Neuronal stem cell (in vitro differentiated cells): Measurements from ENCODE around the gene AOC3.
"Not testable (repeated sequence)": the region's sequence is repeated elsewhere in the genome, so short reads cannot be mapped to it uniquely, and the experiment has no call there.

Source experiments
- DNase-seq: peaks from one replicate; pipeline ENCODE4 v3.0.0-alpha.2; 2013; ENCODE audit warnings: low spot score
- H2AFZ ChIP-seq: one replicate; pipeline ENCODE4 v1.6.1; 2013; ENCODE audit warnings: mild to moderate bottlenecking, low read length, inconsistent platforms
- H2AK5ac ChIP-seq: 2 replicates; pipeline ENCODE4 v1.6.1; 2013; ENCODE audit warnings: low read depth, mild to moderate bottlenecking, inconsistent platforms, low read length, moderate library complexity, mixed read lengths
- H2BK120ac ChIP-seq: 2 replicates; pipeline ENCODE4 v1.6.1; 2013; ENCODE audit warnings: low read depth, mild to moderate bottlenecking, inconsistent platforms, low read length, moderate library complexity, mixed read lengths
- H2BK12ac ChIP-seq: one replicate; pipeline ENCODE4 v1.6.1; 2013; ENCODE audit warnings: low read length, inconsistent platforms
- H2BK15ac ChIP-seq: 2 replicates; pipeline ENCODE4 v1.6.1; 2013; ENCODE audit warnings: mild to moderate bottlenecking, low read length, inconsistent platforms, mixed read lengths
- H2BK5ac ChIP-seq: one replicate; pipeline ENCODE4 v1.6.1; 2013; ENCODE audit warnings: inconsistent platforms, mild to moderate bottlenecking, low read length, moderate library complexity
- H3K14ac ChIP-seq: one replicate; pipeline ENCODE4 v1.6.1; 2013; ENCODE audit warnings: low read length, inconsistent platforms
- H3K18ac ChIP-seq: 2 replicates; pipeline ENCODE4 v1.6.1; 2013; ENCODE audit warnings: low read length, inconsistent platforms
- H3K23ac ChIP-seq: 2 replicates; pipeline ENCODE4 v1.6.1; 2013; ENCODE audit warnings: low read depth, mild to moderate bottlenecking, mixed read lengths, low read length, inconsistent platforms; ENCODE audit not compliant: poor library complexity
- H3K27ac ChIP-seq: replicated peaks from 3 replicates; pipeline ENCODE4 v1.5.1; 2013; ENCODE audit warnings: low read length, inconsistent platforms
- H3K27me3 ChIP-seq, 3 experiments: 2 replicates each; pipeline ENCODE4 v1.6.1; 2013; ENCODE audit warnings: low read length in 3 of 3, mild to moderate bottlenecking in 2 of 3, inconsistent platforms in 1 of 3, low read depth in 1 of 3, mixed read lengths in 1 of 3, moderate library complexity in 1 of 3; ENCODE audit not compliant: control insufficient read depth in 3 of 3, insufficient read depth in 3 of 3
- H3K36me3 ChIP-seq, 2 donors: replicated peaks in 1 of 2; 2 replicates each; pipeline ENCODE4 v1.6.1; 2013; ENCODE audit warnings: low read length in 2 of 2; ENCODE audit not compliant: control insufficient read depth in 2 of 2, insufficient read depth in 2 of 2
- H3K4ac ChIP-seq: 2 replicates; pipeline ENCODE4 v1.6.1; 2013; ENCODE audit warnings: inconsistent platforms, mild to moderate bottlenecking, low read length, moderate library complexity
- H3K4me1 ChIP-seq, 2 donors: 1 replicate in 1 of 2; 2 replicates in 1 of 2; pipeline ENCODE4 v1.6.1; 2013; ENCODE audit warnings: low read length in 2 of 2, low read depth in 1 of 2; ENCODE audit not compliant: control insufficient read depth in 2 of 2, insufficient read depth in 1 of 2
- H3K4me2 ChIP-seq: one replicate; pipeline ENCODE4 v1.6.1; 2013; ENCODE audit warnings: mild to moderate bottlenecking, low read length, inconsistent platforms; ENCODE audit not compliant: insufficient read depth, poor library complexity, severe bottlenecking
- H3K4me3 ChIP-seq, 2 donors: 2 replicates each; pipeline ENCODE4 v1.5.1; 2013; ENCODE audit warnings: low read length in 2 of 2, mild to moderate bottlenecking in 2 of 2, inconsistent platforms in 1 of 2, moderate library complexity in 1 of 2
- H3K79me1 ChIP-seq: one replicate; pipeline ENCODE4 v1.6.1; 2013; ENCODE audit warnings: low read depth, mild to moderate bottlenecking, inconsistent platforms, low read length, moderate library complexity
- H3K9ac ChIP-seq: one replicate; pipeline ENCODE4 v1.6.1; 2013; ENCODE audit warnings: mild to moderate bottlenecking, low read depth, low read length, inconsistent platforms; ENCODE audit not compliant: poor library complexity
- H3K9me3 ChIP-seq, 2 donors: replicated peaks in 1 of 2; 2 replicates each; pipeline versions ENCODE3 to v1.6.1; 2013; ENCODE audit warnings: low read length in 2 of 2, mild to moderate bottlenecking in 2 of 2, inconsistent platforms in 1 of 2, low read depth in 1 of 2, mixed read lengths in 1 of 2, moderate library complexity in 1 of 2; ENCODE audit not compliant: control insufficient read depth in 2 of 2, insufficient read depth in 1 of 2
- H4K8ac ChIP-seq: one replicate; pipeline ENCODE4 v1.6.1; 2013; ENCODE audit warnings: low read depth, mild to moderate bottlenecking, inconsistent platforms, low read length, moderate library complexity
- H4K91ac ChIP-seq: one replicate; pipeline ENCODE4 v1.6.1; 2013; ENCODE audit warnings: low read length, low read depth, mild to moderate bottlenecking, inconsistent platforms; ENCODE audit not compliant: poor library complexity
- WGBS, 2 donors: extraction: QIAGEN DNeasy Blood & Tissue Kit; methylation state at CpG; one replicate each; pipeline ENCODE4 v1.1.7; 2013; ENCODE audit warnings: missing lambda C conversion rate in 2 of 2, mixed read lengths in 1 of 2; ENCODE audit not compliant: insufficient read length in 2 of 2, insufficient replicate concordance in 1 of 2; ENCODE audit errors: extremely low coverage in 2 of 2; 5-methylcytosine and 5-hydroxymethylcytosine counted together

AOC3 gene

GRCh38 chr17:42873315-42873714 lies 22.3 kb downstream of the AOC3 start:
- DNase-seq = no peak
- no peak overlapping the region for H3K4me3 ChIP-seq
- no CpG with 5 or more reads among the region's 6 CpGs for WGBS, 2 donors
- H2BK15ac ChIP-seq = no peak overlapping the region
- no peak overlapping the region for H3K23ac ChIP-seq
- peaks cover 0 to 25% (median 0%) of the 10 kb centered on the region in 3 experiments for H3K27me3 ChIP-seq
- no peak overlapping the region for H3K18ac ChIP-seq
- no peak overlapping the region for H2BK5ac ChIP-seq
- no peak overlapping the region for H4K8ac ChIP-seq
- no peaks in the 10 kb centered on the region for H3K36me3 ChIP-seq
- H4K91ac ChIP-seq = no peak overlapping the region
- H3K4me1 ChIP-seq = peaks cover 2% of the 10 kb centered on the region in 2 donors
- H3K4ac ChIP-seq = no peak overlapping the region
- H2BK12ac ChIP-seq = no peak overlapping the region
- H3K79me1 ChIP-seq = no peaks in the 10 kb centered on the region
- H3K9ac ChIP-seq = no peak overlapping the region
- peaks cover 4 to 11% of the 10 kb centered on the region in 2 donors for H3K9me3 ChIP-seq
- H3K27ac ChIP-seq = no peak overlapping the region
- H2AFZ ChIP-seq = no peak overlapping the region
- H2BK120ac ChIP-seq = no peak overlapping the region
- no peak overlapping the region for H3K14ac ChIP-seq
- H2AK5ac ChIP-seq = no peak overlapping the region
- H3K4me2 ChIP-seq = no peak overlapping the region

GRCh38 chr17:42873932-42874695 lies 23.1 kb downstream of the AOC3 start:
- H3K4me3 ChIP-seq, H3K14ac ChIP-seq, H3K27ac ChIP-seq, H3K18ac ChIP-seq, H2AK5ac ChIP-seq, H2BK5ac ChIP-seq, H4K8ac ChIP-seq, H2BK12ac ChIP-seq, H3K23ac ChIP-seq, H2BK120ac ChIP-seq, H3K4ac ChIP-seq, H3K4me2 ChIP-seq, H4K91ac ChIP-seq, H3K4me1 ChIP-seq, DNase-seq, H2AFZ ChIP-seq, H3K79me1 ChIP-seq, H3K9ac ChIP-seq, H2BK15ac ChIP-seq, H3K36me3 ChIP-seq: not testable (repeated sequence)
- Histone ChIP-seq H3K9me3 (peaks cover 4 to 11% of the 10 kb centered on the region in 2 donors), H3K27me3 (peaks cover 0 to 32% (median 4%) of the 10 kb centered on the region in 3 experiments)
- WGBS, 2 donors = no CpG with 5 or more reads among the region's 12 CpGs

- no peak overlapping the region for H2BK5ac ChIP-seq
- H2BK15ac ChIP-seq = no peak overlapping the region
- no peaks in the 10 kb centered on the region for H3K79me1 ChIP-seq
- no peak overlapping the region for H2BK120ac ChIP-seq
- H4K91ac ChIP-seq = no peak overlapping the region
- H2AK5ac ChIP-seq = no peak overlapping the region
- no peaks in the 10 kb centered on the region for H3K9me3 ChIP-seq
- no peak overlapping the region for H4K8ac ChIP-seq
- H2AFZ ChIP-seq = no peak overlapping the region
- H2BK12ac ChIP-seq = no peak overlapping the region
- no peak overlapping the region for H3K4ac ChIP-seq
- H3K4me2 ChIP-seq = no peak overlapping the region
- H3K27ac ChIP-seq = no peak overlapping the region
- H3K18ac ChIP-seq = no peak overlapping the region
- no peak overlapping the region for H3K9ac ChIP-seq
- H3K23ac ChIP-seq = no peak overlapping the region
- peaks cover 4 to 5% of the 10 kb centered on the region in 2 donors for H3K4me1 ChIP-seq
- no peak overlapping the region for H3K4me3 ChIP-seq
- DNase-seq = no peak
- peaks cover 0 to 57% (median 4%) of the 10 kb centered on the region in 3 experiments for H3K27me3 ChIP-seq
- no peaks in the 10 kb centered on the region for H3K36me3 ChIP-seq
- H3K14ac ChIP-seq = no peak overlapping the region
- WGBS, 2 donors = no CpG with 5 or more reads among the region's 10 CpGs
These were observed 26.0 kb downstream of the AOC3 start for GRCh38 chr17:42877037-42877436.

DNA sequence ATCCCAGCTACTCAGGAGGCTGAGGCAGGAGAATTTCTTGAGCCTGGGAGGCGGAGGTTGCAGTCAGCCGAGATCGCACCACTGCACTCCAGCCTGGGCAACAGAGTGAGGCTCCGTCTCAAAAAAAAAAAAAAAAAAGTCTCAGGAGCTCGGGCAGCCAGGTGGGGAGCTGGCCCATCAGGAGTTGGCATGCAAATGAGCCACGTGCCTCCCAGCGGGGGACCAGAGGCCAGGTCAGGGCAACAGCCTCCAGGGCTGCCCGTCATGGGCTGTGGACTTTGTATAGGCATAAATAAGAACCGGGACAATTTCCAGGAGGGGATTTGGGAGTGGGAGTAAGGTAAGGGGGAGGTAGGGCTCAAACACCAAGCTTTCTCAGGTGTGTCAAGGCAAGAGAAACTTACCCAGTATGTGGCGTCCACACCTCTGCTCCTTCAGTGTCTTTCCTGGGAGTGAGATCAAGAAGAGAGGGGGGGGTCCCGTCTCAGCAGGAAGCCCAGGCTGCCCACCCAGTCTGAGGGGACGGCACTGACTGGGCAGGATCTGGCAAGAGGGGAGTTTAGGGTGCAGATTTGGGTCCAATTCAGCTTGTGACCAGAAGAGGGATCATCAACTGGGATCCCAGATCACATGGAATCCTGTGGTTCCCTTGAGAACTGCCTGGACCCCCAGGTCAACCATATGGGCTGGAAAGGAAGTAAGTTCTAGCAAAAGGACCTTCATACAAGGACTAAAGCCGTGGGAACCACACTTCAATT lies 27.3 kb downstream of the AOC3 start:
- Histone ChIP-seq H2BK120ac (no peak overlapping the region), H3K79me1 (no peaks in the 10 kb centered on the region), H3K27ac (no peak overlapping the region), H2BK15ac (no peak overlapping the region), H3K18ac (no peak overlapping the region), H3K9me3 (no peaks in the 10 kb centered on the region), H3K14ac (no peak overlapping the region), H3K27me3 (peaks cover 0 to 58% (median 4%) of the 10 kb centered on the region in 3 experiments), H3K4me1 (peaks cover 4 to 5% of the 10 kb centered on the region in 2 donors), H2BK5ac (no peak overlapping the region), H2BK12ac (no peak overlapping the region), H3K23ac (no peak overlapping the region), H3K4me3 (no peak overlapping the region), H2AFZ (no peak overlapping the region), H3K36me3 (no peaks in the 10 kb centered on the region), H3K4me2 (no peak overlapping the region), H3K9ac (no peak overlapping the region), H4K8ac (no peak overlapping the region), H2AK5ac (no peak overlapping the region), H3K4ac (no peak overlapping the region), H4K91ac (no peak overlapping the region)
- WGBS, 2 donors = no CpG with 5 or more reads among the region's 13 CpGs
- peak; percentile 18 for DNase-seq
